HepG2 (cell line): ENCODE results near the gene PPA2. TPM values are rescaled to one million over a fixed set of nuclear protein-coding genes. Genes with fewer than 3 reads are reported as not detected.

Experiments used
- ATAC-seq: fragments of 200-7000 bp; cut with Tn5 transposase; 3 replicates; pipeline ENCODE4 v1.9.1; 2020; ENCODE audit warnings: mild to moderate bottlenecking, moderate library complexity
- BruUV-seq: library from RNA; stranded (reverse); fragments of 400-500 nt; replicated peaks from 2 replicates; lab custom pipeline; 2021; lab: Mats Ljungman, UMichigan
- CTCF ChIA-PET: fragments of 300-600 bp; formaldehyde crosslinking; extraction: SDS; loops from one replicate; lab custom pipeline; 2021; ENCODE audit warnings: low total read pairs, inconsistent platforms, low intra/inter-chr PET ratio; lab: Yijun Ruan, JAX
- POLR2A ChIA-PET: fragments of 350-600 bp; sonication (Branson Sonifier 250); formaldehyde crosslinking; loops from one replicate; lab custom pipeline; 2020; ENCODE audit warnings: antibody characterized with exemption, inconsistent platforms; lab: Yijun Ruan, JAX
- DNase-seq: peaks from one replicate; pipeline ENCODE4 v3.0.0-alpha.2; 2015; ENCODE audit warnings: low spot score
- FAIRE-seq: peaks from 3 replicates; lab custom pipeline; 2011; peaks lifted over from hg19 to GRCh38; lab: Jason Lieb, UNC
- H2AFZ ChIP-seq: one replicate; pipeline ENCODE4 v1.6.1; 2011; ENCODE audit warnings: low read length, inconsistent platforms
- H3K27ac ChIP-seq: fragments of 300-600 bp; 3 replicates; pipeline ENCODE4 v1.8.0; 2011; ENCODE audit warnings: mixed run types, mild to moderate bottlenecking, mixed read lengths, low read length, inconsistent platforms; ENCODE audit not compliant: insufficient read depth; ENCODE audit errors: extremely low read length
- H3K27me3 ChIP-seq, 2 experiments: fragments of 200-600 bp in 1 of 2; 2 replicates in 1 of 2; 3 replicates in 1 of 2; pipeline versions ENCODE4 v1.6.0 to v1.8.0; 2011; ENCODE audit warnings: low read length in 2 of 2, mild to moderate bottlenecking in 2 of 2, moderate library complexity in 2 of 2, inconsistent platforms in 1 of 2; ENCODE audit not compliant: insufficient read depth in 2 of 2, control insufficient read depth in 1 of 2
- H3K36me3 ChIP-seq, 2 experiments: fragments of 200-600 bp in 1 of 2; replicated peaks in 1 of 2; 2 replicates in 1 of 2; 3 replicates in 1 of 2; pipeline versions ENCODE4 v1.5.1 to v1.8.0; 2011; ENCODE audit warnings: low read length in 2 of 2, inconsistent platforms in 1 of 2; ENCODE audit not compliant: insufficient read depth in 2 of 2, control insufficient read depth in 1 of 2
- H3K4me1 ChIP-seq: 2 replicates; pipeline ENCODE4 v1.5.1; 2012; ENCODE audit warnings: low read length, inconsistent platforms; ENCODE audit not compliant: insufficient read depth
- H3K4me2 ChIP-seq: 2 replicates; pipeline ENCODE4 v1.6.0; 2011; ENCODE audit warnings: low read depth, low read length, inconsistent platforms
- H3K4me3 ChIP-seq, 3 experiments: fragments of 200-600 bp in 1 of 3; sonication (generic), shearing (Covaris generic) in 1 of 3; replicated peaks in 1 of 3; 2 replicates each; pipeline ENCODE4 v1.5.1; 2011 to 2016; ENCODE audit warnings: low read length in 3 of 3, inconsistent platforms in 2 of 3, low read depth in 2 of 3, mild to moderate bottlenecking in 2 of 3, control low read depth in 1 of 3, mixed read lengths in 1 of 3; ENCODE audit not compliant: insufficient read depth in 1 of 3
- H3K79me2 ChIP-seq: one replicate; pipeline ENCODE4 v1.6.1; 2011; ENCODE audit warnings: low read length, inconsistent platforms; ENCODE audit not compliant: insufficient read depth
- H3K9ac ChIP-seq: 2 replicates; pipeline ENCODE4 v1.6.0; 2011; ENCODE audit warnings: mild to moderate bottlenecking, low read depth, low read length, inconsistent platforms; ENCODE audit not compliant: insufficient read depth
- H3K9me3 ChIP-seq: 2 replicates; pipeline ENCODE4 v1.5.1; 2012; ENCODE audit warnings: mild to moderate bottlenecking, low read length
- H4K20me1 ChIP-seq: 2 replicates; pipeline ENCODE4 v1.6.0; 2011; ENCODE audit warnings: inconsistent platforms, mild to moderate bottlenecking, low read length, moderate library complexity; ENCODE audit not compliant: insufficient read depth
- GPBP1L1 ChIP-seq: sonication (generic); formaldehyde crosslinking; IDR thresholded peaks from 2 replicates; pipeline ENCODE4 v1.5.0; 2020; ENCODE audit warnings: mild to moderate bottlenecking, missing genetic modification reagents
- MAF1 ChIP-seq: sonication (generic); formaldehyde crosslinking; IDR thresholded peaks from 2 replicates; pipeline ENCODE4 v1.5.0; 2020; ENCODE audit warnings: missing genetic modification reagents, borderline replicate concordance
- MTA1 ChIP-seq: sonication (generic); formaldehyde crosslinking; IDR thresholded peaks from 2 replicates; pipeline ENCODE4 v1.4.0; 2020; ENCODE audit warnings: missing genetic modification reagents, mild to moderate bottlenecking, borderline replicate concordance
- MXI1 ChIP-seq: IDR thresholded peaks from 3 replicates; pipeline ENCODE4 v1.6.1; 2012; ENCODE audit warnings: low read depth, low read length, inconsistent platforms, borderline replicate concordance
- NR0B2 ChIP-seq: sonication (generic); formaldehyde crosslinking; IDR thresholded peaks from 2 replicates; pipeline ENCODE4 v1.4.0; 2020; ENCODE audit warnings: mild to moderate bottlenecking, missing genetic modification reagents
- TBL1XR1 ChIP-seq: fragments of 150-350 bp; IDR thresholded peaks from 2 replicates; pipeline ENCODE4 v1.6.1; 2014; ENCODE audit warnings: borderline replicate concordance, low read length; ENCODE audit not compliant: partially characterized antibody
- YEATS4 ChIP-seq: sonication (generic); formaldehyde crosslinking; IDR thresholded peaks from 2 replicates; pipeline ENCODE4 v1.4.0; 2020; ENCODE audit warnings: missing genetic modification reagents, borderline replicate concordance
- ZBTB25 ChIP-seq: IDR thresholded peaks from 2 replicates; pipeline ENCODE4 v1.6.1; 2018; ENCODE audit warnings: missing genetic modification reagents
- ZNF562 ChIP-seq: sonication (generic); formaldehyde crosslinking; IDR thresholded peaks from 2 replicates; pipeline ENCODE4 v1.8.0; 2022; ENCODE audit warnings: missing genetic modification reagents, borderline replicate concordance
- WGBS: methylation state at CpG from one replicate; pipeline ENCODE4 v1.1.6; 2017; ENCODE audit warnings: low lambda C conversion rate; 5-methylcytosine and 5-hydroxymethylcytosine counted together
- in situ Hi-C: cut with HindIII; loops from 2 replicates; pipeline ENCODE4 v1.10.0; 2017; ENCODE audit warnings: low pct_unique_long_range_greater_than_20kb; ENCODE audit not compliant: extremely low pct_ligation_motif_present
- intact Hi-C: fragments of 100-400 bp; cut with micrococcal nuclease; formaldehyde crosslinking; loops from one replicate; pipeline ENCODE4 v1.10.0; 2022; ENCODE audit not compliant: unreplicated experiment
- polyA plus RNA-seq, 8 experiments: library from polyadenylated mRNA; depleted of rRNA in 3 of 8; stranded (reverse) in 7 of 8; unstranded in 1 of 8; fragments of >200 nt; fragmentation: Illumina TruSeq in 4 of 8; extraction: Trizol in 4 of 8; gene quantifications; 2 replicates each; pipeline versions ENCODE4 v1.2.1 to v1.2.3, GENCODE V29; 2011 to 2016; ENCODE audit warnings: low read depth in 4 of 8, missing spikeins in 1 of 8, mixed read lengths in 1 of 8; ENCODE audit not compliant: insufficient read depth in 1 of 8
- total RNA-seq, 5 experiments: library from RNA; depleted of rRNA; stranded (reverse); fragments of >200 nt; fragmentation: Illumina TruSeq; extraction: Trizol; gene quantifications; 2 replicates each; pipeline ENCODE4 v1.2.3, GENCODE V29; 2016; ENCODE audit warnings: low read depth in 1 of 5
- TF ChIP-seq, protein P1 (sequence below): sonication (generic); formaldehyde crosslinking; IDR thresholded peaks from 2 replicates; pipeline ENCODE4 v1.8.1; 2023; ENCODE audit warnings: missing genetic modification reagents, inconsistent platforms, borderline replicate concordance
- TF ChIP-seq, protein P2 (sequence below): IDR thresholded peaks from 2 replicates; pipeline ENCODE4 v1.6.1; 2016; ENCODE audit warnings: control low read depth

PPA2 gene
- total and polyA plus RNA-seq, 2 of the 13 experiments (the other 11 are each of a cell fraction or from before 2014, with no cell fraction given), result 44.2 to 70.6 TPM

GRCh38 chr4:105374071-105374470, 99.8 kb downstream of the PPA2 start (continued):
- TF ChIP-seq ZBTB25 (CRISPR knock-in tag), result no peak
- TF ChIP-seq, protein P1, sequence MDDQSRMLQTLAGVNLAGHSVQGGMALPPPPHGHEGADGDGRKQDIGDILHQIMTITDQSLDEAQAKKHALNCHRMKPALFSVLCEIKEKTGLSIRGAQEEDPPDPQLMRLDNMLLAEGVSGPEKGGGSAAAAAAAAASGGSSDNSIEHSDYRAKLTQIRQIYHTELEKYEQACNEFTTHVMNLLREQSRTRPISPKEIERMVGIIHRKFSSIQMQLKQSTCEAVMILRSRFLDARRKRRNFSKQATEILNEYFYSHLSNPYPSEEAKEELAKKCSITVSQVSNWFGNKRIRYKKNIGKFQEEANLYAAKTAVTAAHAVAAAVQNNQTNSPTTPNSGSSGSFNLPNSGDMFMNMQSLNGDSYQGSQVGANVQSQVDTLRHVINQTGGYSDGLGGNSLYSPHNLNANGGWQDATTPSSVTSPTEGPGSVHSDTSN (CRISPR knock-in tag), result no peak

- TF ChIP-seq YEATS4 (CRISPR knock-in tag) (no peak), MTA1 (CRISPR knock-in tag) (no peak), MAF1 (CRISPR knock-in tag) (no peak), GPBP1L1 (CRISPR knock-in tag) (no peak), TBL1XR1 (no peak), ZNF562 (CRISPR knock-in tag) (no peak), NR0B2 (CRISPR knock-in tag) (no peak), MXI1 (no peak)
- TF ChIP-seq, protein P2, sequence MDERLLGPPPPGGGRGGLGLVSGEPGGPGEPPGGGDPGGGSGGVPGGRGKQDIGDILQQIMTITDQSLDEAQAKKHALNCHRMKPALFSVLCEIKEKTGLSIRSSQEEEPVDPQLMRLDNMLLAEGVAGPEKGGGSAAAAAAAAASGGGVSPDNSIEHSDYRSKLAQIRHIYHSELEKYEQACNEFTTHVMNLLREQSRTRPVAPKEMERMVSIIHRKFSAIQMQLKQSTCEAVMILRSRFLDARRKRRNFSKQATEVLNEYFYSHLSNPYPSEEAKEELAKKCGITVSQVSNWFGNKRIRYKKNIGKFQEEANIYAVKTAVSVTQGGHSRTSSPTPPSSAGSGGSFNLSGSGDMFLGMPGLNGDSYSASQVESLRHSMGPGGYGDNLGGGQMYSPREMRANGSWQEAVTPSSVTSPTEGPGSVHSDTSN, result no peak
- H3K36me3 ChIP-seq, result peaks cover 0 to 5% of the 10 kb centered on the region in 2 experiments; a peak in 1 of 5 replicates
- ChIA-PET CTCF (no interaction called here), POLR2A (no interaction called here)
- H2AFZ ChIP-seq, result no peak overlapping the region
- no peak overlapping the region for H3K4me3 ChIP-seq
- no peak for ATAC-seq
- H3K4me1 ChIP-seq, result 0 out of 2 replicates have a peak, but pooled peaks cover 5% of the 10 kb centered on the region
- no peaks in the 10 kb centered on the region for H4K20me1 ChIP-seq
- no peak for FAIRE-seq
- intact Hi-C loops, result no loop called here
- H3K79me2 ChIP-seq, result no peaks in the 10 kb centered on the region
- no peak overlapping the region for H3K27ac ChIP-seq
- in situ Hi-C loops, result no loop called here
- no peaks in the 10 kb centered on the region for H3K27me3 ChIP-seq
- no peak overlapping the region for H3K9ac ChIP-seq
- DNase-seq, result no peak
- 99% methylated on average over 3 of the region's 3 CpGs for WGBS
- H3K4me2 ChIP-seq, result no peak overlapping the region
- BruUV-seq, result no TSS peak
- H3K9me3 ChIP-seq, result no peaks in the 10 kb centered on the region
Measured at GRCh38 chr4:105373324-105373723, 100.5 kb downstream of the PPA2 start.
